GM18870 (cell line): ENCODE data around the gene PARD3.
A peak's percentile ranks its signal among the peaks of the same experiment; 100 is the strongest.
"Not testable (repeated sequence)": the region's sequence is repeated elsewhere in the genome, so short reads cannot be mapped to it uniquely, and the experiment has no call there.

Source experiments
- ATAC-seq: cut with Tn5 transposase; IDR thresholded peaks from one replicate; pipeline ENCODE4 v1.9.1; 2021; ENCODE audit warnings: moderate library complexity; ENCODE audit not compliant: unreplicated experiment

Gene PARD3

DNA sequence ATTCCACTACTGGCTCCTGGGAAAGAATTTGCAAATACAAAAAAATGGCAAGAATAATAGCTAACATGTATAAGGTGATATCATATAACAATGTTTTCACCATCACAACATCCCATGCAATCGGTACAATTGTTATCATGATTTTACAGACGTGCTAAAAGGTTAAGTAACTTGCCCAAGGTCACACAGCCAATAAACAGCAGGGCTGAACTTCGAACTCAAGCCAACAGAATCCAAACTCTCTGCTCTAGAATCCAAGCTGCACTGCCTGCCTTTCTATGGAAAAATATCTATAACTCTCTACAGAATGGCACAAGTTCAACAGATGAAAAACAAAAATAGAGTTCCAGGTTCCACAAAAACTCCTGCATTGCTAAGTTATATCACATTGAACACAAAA lies 160.9 kb downstream of the PARD3 start:
- no peak for ATAC-seq

DNA sequence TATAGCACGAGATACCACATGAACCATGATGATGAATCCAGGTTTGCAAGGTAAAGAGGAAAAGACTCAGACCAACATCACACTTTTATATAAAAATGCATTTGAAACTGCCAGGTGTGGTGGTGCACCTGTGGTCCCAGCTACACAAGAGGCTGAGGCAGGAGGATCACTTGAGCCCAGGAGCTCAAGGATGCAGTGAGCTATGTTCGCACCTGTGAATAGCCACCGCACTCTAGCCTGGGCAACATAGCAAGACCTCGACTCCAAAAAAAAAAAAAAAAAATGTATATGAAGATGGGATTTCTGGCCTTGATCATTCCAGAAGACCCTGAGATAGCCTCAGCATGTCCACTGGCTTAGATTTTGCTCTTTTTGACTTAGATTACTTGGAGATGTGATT lies 161.6 kb downstream of the PARD3 start:
- ATAC-seq, result no peak

DNA sequence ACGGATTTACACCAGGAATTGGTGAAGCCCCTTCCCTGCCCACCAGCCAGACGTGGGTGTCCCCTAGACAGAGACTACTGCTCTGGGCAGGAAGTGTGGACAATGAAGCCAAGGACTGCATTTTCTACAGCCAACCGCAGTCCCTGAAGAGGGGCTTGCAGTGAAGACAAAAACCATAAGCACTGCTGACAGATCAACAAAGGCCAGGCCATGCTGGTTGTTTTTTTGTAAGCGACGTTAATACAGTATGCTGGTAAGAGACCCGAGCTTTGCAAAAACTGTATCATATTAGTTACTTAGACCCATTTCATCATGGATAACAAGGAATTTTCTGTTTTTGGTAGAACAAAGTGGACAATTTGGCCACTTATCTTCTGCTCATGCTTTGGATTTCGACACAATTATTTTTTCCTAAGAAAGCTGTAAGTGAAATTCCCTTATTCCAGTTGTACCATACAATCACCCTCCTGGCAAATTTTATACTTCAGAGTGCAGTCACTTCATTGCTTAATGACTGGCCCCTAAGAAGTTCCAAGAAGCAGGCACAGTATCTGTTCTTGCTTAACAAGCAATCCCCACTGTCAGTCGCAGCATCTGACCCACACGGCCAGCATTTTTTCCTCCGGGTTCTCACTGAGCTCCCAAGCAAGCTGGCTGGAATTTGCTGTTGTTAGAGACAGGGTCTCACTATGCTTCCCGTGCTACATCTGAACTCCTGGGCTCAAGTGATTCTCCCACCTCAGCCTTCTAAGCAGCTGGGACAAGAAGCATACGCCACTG lies 163.5 kb downstream of the PARD3 start:
- ATAC-seq, result no peak

DNA sequence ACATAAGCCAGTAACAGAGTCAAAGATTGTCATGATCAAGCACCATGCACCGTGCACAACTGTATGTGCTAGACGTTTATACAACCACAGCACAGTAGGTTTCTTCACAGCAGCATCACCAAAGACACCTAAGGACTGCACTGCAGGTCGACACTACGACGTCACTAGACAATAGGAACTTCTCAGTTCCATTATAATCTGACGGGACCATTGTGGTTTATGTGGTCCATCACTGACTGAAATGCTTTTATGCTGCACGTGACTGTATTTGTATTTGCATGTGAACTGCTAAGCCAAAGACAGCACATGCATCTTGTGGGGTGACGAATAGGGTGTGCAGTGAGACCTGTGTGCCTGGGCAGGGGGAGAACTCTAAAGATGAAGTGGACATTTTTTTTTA lies 164.9 kb downstream of the PARD3 start:
- ATAC-seq, result peak; percentile 77

DNA sequence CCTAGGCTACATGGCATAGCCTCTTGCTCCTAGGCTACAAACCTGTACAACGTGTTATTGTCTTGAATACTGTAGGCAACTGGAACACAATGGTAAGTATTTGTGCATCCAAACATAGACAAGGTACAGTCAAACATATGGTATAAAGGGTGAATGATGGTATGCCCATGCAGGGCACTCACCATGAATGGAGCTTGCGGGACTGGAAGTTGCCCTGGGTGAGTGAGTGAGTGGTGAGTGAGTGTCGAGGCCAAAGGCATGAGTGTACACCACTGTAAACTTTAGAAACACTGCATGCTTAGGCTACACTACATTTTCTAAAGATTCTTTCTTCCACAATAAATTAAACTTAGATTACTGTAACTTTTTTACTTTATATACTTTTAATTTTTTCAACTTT lies 165.7 kb downstream of the PARD3 start:
- ATAC-seq, result no peak

DNA sequence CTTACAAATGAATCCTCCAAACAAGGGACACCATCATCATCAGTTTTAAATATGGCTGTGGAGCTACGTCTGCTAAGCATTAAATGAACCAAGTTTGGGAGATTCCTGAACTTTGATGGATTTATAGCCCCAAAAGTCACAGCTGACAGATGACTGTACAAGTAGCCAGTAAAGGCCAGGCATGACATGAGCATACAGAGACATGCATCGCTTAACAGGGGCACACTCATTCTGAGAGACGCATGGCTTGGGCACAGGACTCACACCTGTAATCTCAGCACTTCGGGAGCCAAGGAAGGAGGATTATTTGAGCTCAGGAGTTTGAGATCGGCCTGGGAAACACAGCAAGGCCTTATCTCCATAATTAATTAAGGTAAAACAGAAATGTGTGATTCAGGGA lies 166.2 kb downstream of the PARD3 start:
- no peak for ATAC-seq

DNA sequence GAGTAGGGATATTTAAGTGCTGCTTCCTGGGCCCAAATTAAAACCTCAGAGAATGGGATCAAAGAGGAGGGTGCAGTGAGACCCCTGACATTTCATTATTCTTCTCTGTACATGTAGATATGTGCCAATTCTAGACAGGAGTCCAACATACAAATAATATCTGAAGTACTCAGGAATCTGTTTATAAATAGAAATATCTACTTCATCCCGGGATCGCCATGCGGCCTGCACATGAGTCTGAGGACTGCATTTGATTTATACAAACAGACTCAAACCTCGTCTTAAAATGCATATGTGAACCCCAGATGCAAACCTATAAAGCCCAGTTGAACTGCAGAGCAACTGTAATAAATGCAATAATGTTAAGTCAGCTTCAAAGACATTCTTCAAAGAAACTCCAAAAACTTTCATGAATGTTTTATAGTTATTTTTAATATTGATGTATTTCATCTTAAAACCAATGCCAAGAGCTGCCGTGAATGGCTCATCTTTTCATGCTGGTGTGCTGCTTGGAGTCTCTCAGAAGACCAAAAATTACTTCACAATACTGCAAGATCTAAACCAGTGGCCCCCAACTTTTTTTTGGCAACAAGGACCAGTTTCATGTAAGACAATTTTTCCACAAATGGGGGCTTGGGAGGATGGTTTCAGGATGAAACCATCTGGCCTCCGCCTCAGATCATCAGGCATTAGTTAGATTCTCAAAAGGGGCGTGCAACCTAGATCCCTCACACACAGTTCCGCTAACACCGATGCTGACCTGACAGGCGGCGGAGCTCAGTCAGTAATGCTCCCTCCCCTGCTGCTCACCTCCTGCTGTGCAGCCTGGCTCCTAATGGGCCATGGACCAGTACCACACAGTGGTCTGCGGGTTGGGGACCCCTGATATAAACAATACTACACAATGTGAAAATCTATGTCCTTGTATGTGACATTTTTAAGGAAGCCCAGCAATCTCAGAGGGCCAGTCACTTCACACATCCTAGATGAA lies 166.9 kb downstream of the PARD3 start:
- ATAC-seq, result no peak

DNA sequence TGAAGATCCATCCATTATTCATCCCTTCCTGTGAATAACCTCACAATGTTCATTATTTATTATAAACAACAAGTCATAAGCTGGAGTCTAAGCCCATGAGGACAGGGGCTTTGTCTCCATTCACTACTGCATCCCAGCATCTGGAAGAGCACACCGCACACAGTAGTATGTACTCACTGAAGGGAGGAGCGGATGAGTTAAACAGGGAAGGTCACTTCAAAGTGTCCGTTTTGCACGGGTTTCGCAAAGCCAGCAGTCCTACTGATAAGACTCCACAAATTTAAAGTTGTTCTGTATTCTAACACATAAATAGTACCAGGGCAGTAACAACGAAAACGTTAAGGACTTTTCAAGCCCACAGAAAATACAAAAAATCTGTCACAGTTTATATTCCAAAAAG lies 167.9 kb downstream of the PARD3 start:
- ATAC-seq, result no peak

DNA sequence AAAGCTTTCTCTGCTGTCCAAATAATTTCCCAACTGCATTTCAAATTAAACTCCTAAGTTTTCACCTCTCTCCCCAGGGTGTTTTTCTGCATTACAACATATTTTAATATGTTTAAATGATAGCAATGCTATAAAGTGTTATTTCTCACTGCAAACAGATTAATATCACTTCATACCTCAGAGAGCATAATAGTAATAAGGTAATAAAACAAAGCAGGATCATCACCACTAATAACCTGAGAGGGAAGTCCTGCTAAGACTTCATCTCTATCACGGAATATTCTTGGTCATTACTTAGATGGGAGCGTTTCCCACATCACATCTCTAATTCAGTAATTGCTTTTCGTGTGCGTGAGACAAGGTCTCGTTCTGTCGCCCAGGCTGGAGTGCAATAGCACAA lies 168.8 kb downstream of the PARD3 start:
- no peak for ATAC-seq

DNA sequence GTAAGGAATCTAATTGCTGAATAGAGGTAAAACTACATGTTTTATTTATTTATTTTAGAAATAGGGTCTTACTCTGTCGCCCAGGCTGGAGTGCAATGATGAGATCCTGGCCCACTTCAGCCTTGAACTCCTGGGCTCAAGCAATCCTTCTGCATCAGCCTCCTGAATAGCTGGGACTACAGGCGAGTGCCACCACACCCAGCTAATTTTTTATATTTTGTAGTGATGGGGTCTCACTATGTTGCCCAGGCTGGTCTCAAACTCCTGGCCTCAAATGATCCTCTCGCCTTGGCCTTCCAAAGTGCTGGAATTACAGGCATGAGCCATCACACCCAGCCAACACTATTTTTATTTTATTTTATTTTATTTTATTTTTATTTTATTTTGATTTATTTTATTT lies 170.3 kb downstream of the PARD3 start:
- not testable (repeated sequence) for ATAC-seq

DNA sequence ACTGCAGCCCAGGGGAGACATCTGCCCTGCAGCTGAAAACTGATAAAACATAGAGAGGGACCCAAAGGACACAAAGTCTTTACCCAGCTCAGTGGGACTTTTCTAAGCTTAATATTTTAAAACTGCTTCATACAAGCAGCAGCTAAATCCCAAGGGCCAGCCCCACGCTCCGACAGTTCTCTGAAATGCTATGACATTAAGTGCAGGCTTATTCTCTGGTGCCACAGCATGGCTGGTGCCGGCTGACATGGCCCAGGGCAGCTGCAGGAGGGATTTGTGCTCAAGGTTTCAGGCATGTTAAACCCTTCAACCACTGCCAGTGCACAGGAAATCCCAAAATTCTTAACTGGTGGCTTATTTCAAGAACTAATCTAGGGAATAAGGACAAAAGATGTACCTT lies 170.9 kb downstream of the PARD3 start:
- ATAC-seq, result no peak

DNA sequence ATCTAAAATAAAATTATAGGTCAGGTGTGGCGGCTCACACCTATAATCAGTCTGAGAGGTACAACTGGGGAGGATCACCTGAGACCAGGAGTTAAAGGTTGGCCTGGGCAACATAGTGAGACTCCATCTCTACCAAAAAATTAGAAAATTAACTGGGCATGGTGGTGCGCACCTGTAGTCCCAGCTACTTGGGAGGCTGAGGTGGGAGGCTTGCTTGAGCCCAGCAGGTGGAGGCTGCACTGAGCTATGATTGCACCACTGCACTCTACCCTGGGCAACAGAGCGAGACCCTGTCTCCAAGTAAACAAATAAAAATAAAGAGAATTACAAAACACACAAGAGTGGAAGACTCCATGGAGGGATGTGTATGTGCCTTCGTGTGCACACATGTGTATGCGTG lies 171.5 kb downstream of the PARD3 start:
- no peak for ATAC-seq

DNA sequence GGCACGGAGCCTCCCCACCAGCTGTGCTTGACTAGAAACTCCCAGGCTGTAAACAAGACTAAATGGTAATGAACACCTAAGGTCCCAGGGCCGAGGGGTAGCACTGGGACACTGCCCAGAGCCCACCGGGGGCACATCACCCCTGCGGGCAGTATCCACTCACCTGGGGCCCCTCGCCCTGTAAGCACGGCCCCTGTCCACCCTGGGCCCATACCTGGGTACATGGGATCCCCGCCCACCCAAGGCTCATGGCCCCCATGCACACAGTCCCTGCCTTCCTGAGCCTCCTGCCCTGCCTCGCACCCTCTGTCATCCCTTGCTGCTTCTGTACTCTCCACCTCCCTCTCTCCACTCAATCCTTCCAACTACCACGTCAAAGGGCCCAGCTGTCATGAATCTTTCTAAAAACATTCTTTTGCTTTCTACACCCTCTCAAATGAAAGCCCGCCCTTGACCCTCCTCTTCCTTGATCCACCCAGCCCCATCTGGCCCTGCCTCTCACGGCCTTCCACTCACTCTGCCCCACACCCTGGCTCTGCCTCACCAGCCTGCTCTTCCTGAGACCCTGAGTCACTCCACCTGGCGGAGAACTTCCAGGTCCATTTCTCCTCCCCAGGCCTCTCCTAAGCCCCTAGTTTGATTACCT lies 173.1 kb downstream of the PARD3 start:
- ATAC-seq, result no peak

DNA sequence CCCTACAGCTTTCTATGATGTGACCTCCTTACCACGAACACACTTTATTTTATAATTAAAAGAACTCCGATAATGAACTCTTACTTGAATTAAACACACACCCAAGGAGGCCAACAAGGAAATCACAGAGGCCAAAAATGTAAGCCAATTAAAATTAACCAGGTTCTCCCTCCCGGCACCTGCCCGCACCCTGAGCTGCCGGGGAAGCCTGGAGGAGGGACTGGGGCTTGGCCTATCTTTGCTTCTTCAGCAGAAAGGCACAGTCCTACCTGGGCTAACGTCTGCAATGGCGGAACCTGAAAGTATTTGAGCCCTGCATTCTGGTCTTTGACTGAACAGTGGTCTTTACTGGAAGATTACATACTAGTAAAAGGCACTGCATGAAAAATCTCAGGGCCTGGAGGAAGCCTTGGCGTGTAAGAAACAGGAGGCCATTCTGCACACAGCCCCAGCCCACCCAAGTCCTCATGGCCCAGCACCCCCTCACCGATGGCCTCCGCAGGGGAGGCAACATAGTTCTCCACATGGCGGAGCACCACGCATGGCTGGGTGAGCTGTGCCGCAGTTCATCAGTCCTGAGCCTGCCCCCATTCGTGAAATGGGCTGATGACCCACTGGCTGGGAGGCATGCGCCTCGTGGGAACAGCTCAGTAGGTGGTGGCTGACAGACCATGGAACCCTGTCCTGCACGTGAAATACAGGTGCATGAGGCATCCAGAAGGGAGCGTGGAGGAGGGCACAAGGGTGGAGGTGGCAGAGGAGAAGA lies 173.8 kb downstream of the PARD3 start:
- ATAC-seq, result no peak

DNA sequence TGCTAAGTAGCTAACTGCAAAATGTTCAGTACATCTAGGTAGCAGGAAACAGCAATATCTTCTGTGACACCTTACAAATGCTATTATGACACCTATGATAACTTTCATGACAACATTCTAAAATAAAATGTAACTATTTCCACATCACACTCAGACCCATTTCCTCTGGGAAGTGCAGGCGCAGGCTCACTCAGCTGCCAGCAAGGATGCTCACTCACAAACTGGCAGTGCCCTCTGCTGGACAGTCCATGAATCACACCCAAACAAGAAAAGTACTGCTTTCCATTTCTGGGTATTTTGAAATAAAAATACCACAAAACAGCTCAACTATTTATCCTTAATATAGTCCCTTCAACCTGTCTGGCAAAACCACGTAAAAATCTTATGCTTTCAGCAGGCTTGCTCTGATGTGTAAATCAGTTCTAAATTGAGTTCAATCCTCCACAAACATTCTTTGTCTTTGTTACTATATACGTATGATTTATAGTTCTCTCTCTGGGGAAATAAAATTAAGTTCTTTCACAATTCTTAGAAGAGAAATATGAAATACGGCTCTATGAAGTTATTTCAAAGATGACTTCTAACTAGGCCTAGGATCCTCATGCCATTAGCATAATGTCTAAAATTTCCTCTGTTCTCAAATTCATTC lies 176.6 kb downstream of the PARD3 start:
- peak; percentile 38 for ATAC-seq

DNA sequence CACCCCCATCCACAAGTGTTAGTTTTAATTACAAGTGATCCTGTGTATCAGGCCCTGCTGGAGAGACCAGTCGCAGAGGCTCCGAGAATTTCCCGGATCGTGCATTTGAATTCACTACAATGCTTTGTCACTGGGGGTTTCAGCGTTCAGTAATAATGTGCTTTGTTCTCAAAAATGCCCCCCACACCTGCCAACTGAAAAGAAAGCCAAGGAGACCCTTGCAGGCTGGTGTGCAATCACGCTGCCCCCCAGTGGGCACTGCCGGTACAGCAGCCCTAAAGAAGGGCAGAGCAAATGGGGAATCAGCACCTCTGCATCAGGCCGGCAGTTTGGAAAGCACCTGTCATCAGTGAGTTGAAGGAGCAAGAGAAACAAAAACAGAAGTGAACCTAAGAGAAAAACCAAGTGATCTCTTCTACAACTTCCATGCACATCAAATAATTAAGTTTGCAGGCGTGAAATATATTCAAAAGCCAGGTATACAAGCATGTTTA lies 177.6 kb downstream of the PARD3 start:
- peak; percentile 79 for ATAC-seq

DNA sequence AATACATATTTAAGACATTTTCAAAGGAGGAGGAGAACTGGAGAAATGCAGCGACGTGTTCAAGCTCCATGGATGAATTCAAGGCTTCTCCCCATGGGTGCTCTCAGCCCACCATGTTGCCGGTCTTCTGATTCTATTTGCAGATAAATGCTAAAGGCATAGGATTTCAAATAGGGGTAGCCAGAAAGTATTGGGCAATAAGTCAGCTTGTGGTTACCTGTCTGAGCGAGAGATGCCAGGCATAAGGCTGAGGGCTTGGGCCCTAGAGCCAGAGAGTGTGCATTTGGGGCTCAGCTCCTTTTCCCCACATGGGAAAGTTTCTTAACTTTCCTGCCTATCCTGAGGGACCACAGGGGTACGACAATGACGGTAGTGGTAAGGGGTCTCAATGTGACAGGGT lies 180.0 kb downstream of the PARD3 start:
- ATAC-seq, result no peak

DNA sequence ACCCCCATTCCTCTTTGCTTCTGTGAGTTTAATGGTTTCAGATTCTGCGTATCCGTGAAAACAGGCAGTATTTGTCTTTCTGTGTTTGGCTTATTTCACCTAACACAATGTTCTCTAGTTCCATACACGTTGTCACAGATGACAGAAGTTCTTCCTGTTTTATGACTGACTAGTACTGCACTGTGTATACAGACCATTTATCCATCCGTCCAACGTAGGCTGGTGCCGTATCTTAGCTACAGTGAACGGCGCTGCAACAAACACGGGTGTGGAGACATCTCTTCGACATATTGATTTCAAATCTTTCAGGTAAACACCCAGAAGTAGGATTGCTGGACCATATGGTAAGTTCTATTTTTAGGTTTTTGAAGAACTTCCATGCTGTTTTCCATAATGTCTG lies 181.7 kb downstream of the PARD3 start:
- ATAC-seq, result no peak

DNA sequence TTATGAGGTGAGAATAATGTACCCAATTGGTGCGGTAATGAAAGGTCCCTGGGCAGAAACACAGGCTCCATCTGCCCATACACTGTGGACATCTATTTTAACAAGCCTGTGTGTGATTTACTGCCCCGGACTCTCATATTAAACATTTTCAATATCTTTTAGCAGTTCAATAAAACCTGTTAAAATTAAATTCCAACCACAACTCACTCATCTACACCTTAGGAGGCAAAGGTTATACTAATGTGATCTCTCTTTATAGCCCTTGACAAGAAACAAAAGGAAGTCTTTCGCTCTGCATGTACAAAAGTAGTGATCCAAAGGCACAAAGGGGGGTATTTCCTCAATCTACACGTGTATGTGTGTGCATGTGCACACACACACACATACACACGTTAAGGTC lies 186.0 kb downstream of the PARD3 start:
- ATAC-seq, result no peak

DNA sequence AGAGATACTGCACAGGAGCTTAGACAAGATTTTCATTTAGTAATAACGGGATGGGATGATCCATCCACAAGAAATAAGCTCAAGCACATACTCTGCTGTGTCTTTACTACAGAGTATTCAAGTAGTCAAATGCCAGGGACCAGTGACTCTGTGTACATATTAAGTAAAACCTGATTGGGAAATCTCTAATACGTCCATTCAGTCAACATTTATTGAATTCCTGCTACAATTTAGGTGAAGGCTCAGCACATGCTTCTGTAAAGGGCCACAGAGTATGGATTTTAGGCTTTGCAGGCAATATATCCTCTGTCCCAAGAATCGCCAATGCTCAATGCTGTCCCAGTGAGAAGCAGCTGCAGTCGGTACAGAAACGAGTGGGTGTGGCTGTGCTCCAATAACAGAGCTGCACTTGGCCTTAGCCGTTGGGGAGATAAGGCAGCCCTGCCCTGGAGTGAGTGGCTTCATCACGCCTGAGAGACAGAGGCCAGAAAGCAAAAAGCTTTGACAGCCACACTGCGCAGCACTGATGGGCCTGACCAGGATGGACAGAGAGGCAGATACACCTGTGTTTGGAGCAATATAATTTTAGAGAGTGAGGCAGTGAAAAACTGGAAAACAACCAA lies 186.8 kb downstream of the PARD3 start:
- ATAC-seq, result no peak
